SHP77 (cell line): ENCODE measurements around the gene ROPN1B.

Experiments used
- DNase-seq, 2 experiments: peaks; one replicate each; lab custom pipeline; 2025; lab: John Stamatoyannopoulos, UW

ROPN1B gene

GRCh38 chr3:126004692-126005091 lies 35.7 kb downstream of the ROPN1B start:
- DNase-seq = no peak

GRCh38 chr3:126005951-126006350 lies 37.0 kb downstream of the ROPN1B start:
- no peak for DNase-seq

GRCh38 chr3:126008219-126008618 lies 39.2 kb downstream of the ROPN1B start:
- DNase-seq = no peak

- no peak for DNase-seq
These were observed 40.2 kb downstream of the ROPN1B start for GRCh38 chr3:126009181-126009580.

GRCh38 chr3:126013751-126014156 lies 44.8 kb downstream of the ROPN1B start:
- DNase-seq = no peak

GRCh38 chr3:126014252-126014651 lies 45.3 kb downstream of the ROPN1B start:
- no peak for DNase-seq

- DNase-seq = no peak
These were observed 46.1 kb downstream of the ROPN1B start for GRCh38 chr3:126015075-126015474.

GRCh38 chr3:126016616-126017015 lies 47.6 kb downstream of the ROPN1B start:
- DNase-seq = no peak

GRCh38 chr3:126017362-126017761 lies 48.4 kb downstream of the ROPN1B start:
- no peak for DNase-seq

GRCh38 chr3:126018545-126018944 lies 49.6 kb downstream of the ROPN1B start:
- no peak for DNase-seq

GRCh38 chr3:126018995-126019394 lies 50.0 kb downstream of the ROPN1B start:
- DNase-seq = no peak

- no peak for DNase-seq
These were observed 50.7 kb downstream of the ROPN1B start for GRCh38 chr3:126019683-126020082.

- no peak for DNase-seq
These were observed 52.2 kb downstream of the ROPN1B start for GRCh38 chr3:126021224-126021623.

- DNase-seq = no peak
These were observed 52.7 kb downstream of the ROPN1B start for GRCh38 chr3:126021702-126022101.

GRCh38 chr3:126022741-126023359 lies 53.9 kb downstream of the ROPN1B start:
- DNase-seq = peak in 1 of 2 experiments; percentile 22

GRCh38 chr3:126023390-126023789 lies 54.4 kb downstream of the ROPN1B start:
- DNase-seq = no peak

- no peak for DNase-seq
These were observed 55.3 kb downstream of the ROPN1B start for GRCh38 chr3:126024049-126024854.

GRCh38 chr3:126025116-126025729 lies 56.2 kb downstream of the ROPN1B start:
- DNase-seq = no peak

GRCh38 chr3:126025862-126026261 lies 56.9 kb downstream of the ROPN1B start:
- no peak for DNase-seq

- no peak for DNase-seq
These were observed 57.3 kb downstream of the ROPN1B start for GRCh38 chr3:126026277-126026751.

- DNase-seq = no peak
These were observed 57.8 kb downstream of the ROPN1B start for GRCh38 chr3:126026761-126027160.

GRCh38 chr3:126028096-126028495 lies 59.1 kb downstream of the ROPN1B start:
- no peak for DNase-seq

GRCh38 chr3:126029241-126029640 lies 60.3 kb downstream of the ROPN1B start:
- DNase-seq = no peak
